HG03175 (cell line): Measurements from ENCODE around the gene EFHC2.
"Not testable (repeated sequence)": the region's sequence is repeated elsewhere in the genome, so short reads cannot be mapped to it uniquely, and the experiment has no call there.

Source experiments
- ATAC-seq: cut with Tn5 transposase; IDR thresholded peaks from one replicate; pipeline ENCODE4 v1.9.1; 2021; ENCODE audit warnings: mild to moderate bottlenecking, moderate library complexity; ENCODE audit not compliant: unreplicated experiment

The EFHC2 gene

DNA sequence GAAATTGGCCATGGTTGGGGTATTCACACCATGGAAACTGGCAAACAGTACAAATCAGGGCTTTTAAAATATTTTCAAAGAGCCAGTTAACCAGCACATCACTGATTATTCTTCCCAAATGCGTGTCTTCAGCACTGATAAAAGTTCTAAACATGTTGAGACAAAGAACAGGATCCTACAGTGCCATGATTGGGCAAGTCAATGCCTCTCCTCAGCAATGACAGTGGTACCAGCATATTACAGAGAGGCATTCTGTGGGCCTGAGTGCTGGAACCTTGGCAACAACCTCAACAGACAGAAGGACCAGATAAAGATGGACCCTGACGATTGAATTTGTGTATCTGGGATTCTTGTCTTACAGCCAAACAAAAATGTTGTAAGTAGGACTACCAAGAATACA is 108.9 kb downstream of the EFHC2 start:
- no peak for ATAC-seq

DNA sequence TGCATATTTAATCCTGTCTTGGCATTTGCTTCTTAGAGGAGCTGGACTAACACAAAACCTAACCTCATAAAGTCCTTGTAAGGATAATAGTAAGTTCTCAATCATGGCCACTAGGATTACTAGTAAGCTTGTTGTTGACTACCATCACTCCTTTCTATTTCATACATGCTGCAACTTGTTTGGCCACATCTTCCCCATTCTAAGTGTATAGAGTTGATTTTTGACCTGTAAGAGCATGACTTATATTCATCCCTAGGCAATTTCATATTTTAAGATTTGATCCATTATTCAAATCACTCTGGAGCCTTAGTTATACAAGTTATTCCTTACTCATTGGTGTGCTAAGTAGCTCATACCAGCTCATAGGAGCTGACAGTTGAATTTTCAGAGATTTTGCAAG is 109.4 kb downstream of the EFHC2 start:
- no peak for ATAC-seq

GRCh38 chrX:44232081-44232480 is 111.4 kb downstream of the EFHC2 start:
- ATAC-seq: no peak

- peak; percentile 72 for ATAC-seq
Observed at GRCh38 chrX:44228621-44229020, 114.9 kb downstream of the EFHC2 start.

DNA sequence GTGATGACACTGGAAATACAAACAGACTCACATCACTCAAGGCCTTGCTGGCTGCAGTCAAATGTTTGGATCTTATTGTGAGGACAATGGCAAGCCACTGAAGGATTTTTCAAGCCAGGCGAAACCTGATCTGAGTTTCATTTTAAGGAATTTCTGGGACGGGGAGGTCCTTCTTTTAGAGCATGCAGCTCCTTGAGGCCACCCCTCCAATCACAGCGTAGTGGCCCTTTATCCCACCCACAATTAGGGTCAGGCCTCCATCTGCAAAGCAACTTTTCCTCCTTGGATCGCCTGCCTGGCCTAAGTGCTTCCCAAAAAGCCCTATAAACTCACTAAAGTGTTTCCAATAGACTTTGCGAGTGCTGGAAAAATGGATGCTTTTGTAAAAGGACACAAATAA is 115.5 kb downstream of the EFHC2 start:
- no peak for ATAC-seq

DNA sequence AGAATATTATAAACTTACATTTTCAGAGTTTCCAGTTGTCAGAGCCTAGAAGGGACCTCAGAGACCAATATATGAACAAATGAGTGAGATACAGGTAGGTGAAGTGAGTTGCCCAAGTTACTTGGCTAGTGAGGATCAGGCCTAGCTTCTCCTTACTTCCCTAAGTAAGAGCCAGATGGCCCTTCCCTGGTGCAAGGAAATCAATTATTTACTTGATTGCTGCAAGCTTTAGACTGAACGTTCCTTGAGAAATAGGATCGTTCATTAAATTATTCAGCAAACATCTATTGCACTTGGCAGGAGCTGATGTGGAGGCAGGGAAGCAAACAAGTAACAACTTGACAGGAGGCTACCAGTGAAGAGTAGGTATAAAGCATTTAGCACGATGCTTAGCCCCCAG is 117.8 kb downstream of the EFHC2 start:
- ATAC-seq: no peak

DNA sequence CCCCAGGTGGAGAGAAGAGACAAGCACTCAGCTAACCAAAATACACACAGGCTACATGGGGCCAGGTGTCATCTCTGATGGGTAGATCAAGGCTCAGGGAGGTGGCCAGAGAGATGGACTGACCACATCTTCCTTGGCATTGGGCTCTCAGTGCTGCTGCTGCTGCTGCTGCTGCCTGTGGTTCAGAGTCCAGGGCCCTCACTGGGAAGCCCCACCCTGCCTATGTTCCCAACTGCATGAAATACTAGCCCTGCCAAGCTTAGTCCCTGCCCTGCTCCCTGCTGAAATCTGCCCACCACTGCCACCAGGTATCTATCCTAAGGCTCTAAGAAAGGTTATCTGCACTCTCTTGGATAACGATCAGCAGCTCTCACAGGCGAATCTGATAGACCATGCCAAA is 118.7 kb downstream of the EFHC2 start:
- ATAC-seq: no peak

DNA sequence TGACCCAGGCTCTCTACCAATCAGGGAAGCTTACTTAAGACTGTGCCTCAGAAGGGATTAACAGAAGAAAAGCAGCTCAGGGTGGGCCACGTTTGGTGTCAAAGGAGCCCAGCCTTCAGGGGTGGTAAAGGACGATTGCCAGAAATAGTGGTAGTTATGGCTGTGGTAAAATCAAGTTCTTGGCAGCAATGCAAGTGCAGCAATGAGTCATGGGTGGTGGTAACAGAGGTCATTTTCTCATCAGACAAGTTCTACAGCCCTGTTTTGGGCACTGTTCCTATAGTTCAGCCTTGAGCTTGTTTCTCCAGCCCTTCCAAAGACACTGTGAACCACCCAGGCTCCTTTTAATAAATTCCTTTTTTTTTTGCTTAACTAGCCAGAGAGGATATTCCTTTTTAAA is 120.3 kb downstream of the EFHC2 start:
- no peak for ATAC-seq

GRCh38 chrX:44218465-44218864 is 125.0 kb downstream of the EFHC2 start:
- ATAC-seq: no peak

DNA sequence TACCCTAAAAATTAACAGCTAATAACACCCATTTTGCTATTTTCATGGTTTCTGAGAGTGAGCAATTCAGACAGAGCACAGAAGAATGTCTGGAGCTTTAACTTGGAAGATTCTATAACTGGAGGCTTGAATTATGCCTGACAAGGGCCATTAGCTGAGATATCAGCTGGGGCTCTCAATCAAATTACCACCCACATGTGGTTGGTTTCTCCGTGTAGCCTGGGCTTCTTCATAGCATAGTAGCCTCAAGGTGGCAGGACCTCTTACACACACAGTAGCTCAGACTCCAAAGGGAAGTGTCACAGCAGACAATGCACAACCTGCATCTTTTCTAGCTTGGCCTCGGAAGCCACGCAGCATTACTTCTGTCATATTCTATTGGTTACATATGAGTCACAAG is 127.3 kb downstream of the EFHC2 start:
- no peak for ATAC-seq

GRCh38 chrX:44203791-44204190 is 139.7 kb downstream of the EFHC2 start:
- ATAC-seq: no peak

DNA sequence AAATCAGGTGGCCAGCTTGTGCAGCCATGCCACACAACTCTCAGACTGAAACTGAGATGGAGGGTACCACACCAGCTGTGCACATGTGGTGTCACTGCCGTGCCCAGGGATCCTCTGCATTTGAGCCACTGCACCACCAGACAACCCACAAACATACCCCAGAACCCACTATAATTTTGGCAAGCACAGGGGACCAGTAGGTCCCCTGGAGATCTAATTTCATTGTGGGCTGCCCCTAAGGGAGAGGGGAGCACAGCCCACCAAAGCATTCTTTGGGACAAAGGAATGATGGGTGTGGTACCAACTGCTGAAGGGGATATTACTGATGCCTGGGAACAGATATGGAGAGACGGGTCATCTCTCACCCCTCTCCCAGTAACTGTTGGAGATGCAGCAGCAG is 140.9 kb downstream of the EFHC2 start:
- no peak for ATAC-seq

DNA sequence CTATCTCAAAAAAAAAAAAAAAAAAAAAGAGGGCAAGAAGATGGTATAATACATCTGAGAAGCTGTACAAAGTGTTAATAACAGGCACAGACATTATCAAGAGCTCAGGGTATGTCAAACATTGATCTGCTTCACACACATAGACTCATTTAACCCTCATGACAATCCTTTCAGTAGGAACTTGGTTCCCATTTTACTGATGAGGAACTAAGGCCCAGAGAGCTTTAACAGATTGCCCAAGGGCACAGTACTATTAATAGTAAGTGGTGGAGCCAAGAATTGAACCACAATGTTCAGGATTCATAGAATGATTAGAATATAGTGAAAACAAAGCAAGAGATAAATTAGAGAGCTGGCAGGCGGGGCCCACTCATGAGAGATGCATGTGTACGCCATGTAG is 154.4 kb downstream of the EFHC2 start:
- ATAC-seq: no peak

DNA sequence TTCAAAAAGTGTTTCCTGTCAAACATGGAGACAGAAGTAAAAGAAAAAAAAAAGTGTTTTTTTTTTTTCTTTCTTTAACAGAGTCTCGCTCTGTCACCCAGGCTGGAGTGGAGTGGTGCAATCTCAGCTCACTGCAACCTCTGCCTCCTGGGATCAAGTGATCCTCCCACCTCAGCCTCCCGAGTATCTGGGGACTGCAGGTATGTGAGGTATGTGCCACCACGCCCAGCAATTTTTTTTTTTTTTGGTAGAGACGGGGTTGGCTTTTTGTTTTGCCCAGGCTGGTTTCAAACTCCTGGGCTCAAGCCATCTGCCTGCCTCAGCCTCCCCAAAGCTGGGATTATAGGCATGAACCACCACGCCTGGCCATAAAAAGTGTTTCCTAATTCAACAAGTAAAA is 155.6 kb downstream of the EFHC2 start:
- ATAC-seq: not testable (repeated sequence)

- no peak for ATAC-seq
Observed at GRCh38 chrX:44183329-44183728, 160.1 kb downstream of the EFHC2 start.

- no peak for ATAC-seq
Observed at GRCh38 chrX:44178274-44179053, 165.0 kb downstream of the EFHC2 start.

GRCh38 chrX:44175455-44175854 is 168.0 kb downstream of the EFHC2 start:
- no peak for ATAC-seq

DNA sequence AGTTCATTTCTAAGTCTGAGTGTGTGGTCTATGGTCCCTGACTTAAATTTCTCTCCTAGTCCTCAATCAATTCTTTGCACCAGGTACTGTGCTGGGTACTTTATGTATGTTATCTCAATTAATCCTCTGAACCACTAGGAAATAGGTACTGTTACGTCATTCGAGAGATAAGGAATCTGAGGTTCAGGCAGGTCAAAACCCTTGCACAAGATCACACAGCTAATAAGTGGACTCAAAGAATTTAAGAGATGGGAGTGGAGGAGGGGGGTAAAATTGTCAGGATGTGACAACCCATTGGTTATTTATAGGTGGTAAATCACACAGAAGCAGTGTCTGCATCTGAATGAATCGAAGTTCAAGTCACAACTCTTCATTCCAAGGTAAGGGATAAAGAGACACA is 169.4 kb downstream of the EFHC2 start:
- ATAC-seq: no peak

DNA sequence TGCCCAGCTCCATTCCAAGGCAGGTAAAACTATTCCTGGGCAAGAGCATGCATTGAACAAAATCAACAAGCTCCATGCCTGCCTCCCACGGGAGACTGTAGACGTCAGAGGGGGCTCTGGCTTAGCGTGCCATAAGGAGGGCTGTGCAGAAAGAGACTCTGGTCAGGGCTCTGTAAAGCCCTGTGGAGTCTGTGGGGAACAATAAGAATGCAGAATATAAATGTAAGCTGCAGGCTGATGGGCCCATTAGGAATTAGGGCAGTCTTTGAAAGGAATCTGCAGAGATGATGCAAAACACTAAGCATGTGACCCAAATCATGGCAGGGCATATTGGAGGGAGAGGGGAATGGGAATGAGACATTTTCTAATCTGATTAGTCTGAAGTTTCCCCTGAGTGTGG is 170.3 kb downstream of the EFHC2 start:
- ATAC-seq: no peak

DNA sequence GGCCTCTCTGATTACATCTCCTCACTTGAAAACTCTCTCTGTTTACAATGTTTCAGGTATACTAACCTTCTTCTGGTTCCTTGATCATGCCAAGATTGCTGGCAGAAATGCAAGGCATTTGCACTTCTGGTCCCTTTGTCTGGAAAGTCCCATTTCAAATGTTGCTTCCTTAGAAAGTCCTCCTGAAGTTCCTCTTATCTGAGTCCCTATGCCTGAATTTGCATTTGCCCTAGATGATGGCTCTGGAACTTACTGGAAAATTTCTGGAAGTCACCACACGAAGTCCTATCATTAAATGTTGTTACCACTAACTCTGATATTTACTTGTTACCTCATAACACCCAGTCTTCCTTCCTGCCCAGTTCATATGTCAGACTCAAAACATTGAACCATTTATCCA is 176.4 kb downstream of the EFHC2 start:
- ATAC-seq: no peak

DNA sequence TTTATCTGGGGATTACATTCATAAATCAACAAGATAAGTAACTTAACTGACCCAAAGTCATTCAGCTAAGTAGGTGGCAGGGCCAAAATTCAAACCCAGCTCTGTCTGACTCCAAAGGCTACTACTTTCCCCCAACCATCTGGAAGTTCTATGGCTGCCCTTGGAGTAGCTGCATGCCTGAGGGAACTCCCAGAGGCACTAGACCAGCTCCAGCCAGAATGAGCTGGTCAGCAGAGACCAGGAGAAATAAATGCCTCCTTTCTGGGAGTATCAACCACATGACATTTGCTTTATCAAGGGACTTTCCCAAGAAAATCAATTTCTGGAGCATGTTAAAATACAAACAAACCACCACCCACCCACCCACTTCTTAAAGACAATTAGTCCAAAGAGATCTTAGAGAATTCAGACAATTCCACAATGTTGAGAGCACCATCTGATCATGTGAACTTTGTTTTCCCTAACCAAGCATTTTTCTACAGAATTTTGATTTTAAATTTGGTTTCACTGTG is 180.5 kb downstream of the EFHC2 start:
- no peak for ATAC-seq

- ATAC-seq: no peak
Observed at GRCh38 chrX:44157858-44158257, 185.6 kb downstream of the EFHC2 start.

DNA sequence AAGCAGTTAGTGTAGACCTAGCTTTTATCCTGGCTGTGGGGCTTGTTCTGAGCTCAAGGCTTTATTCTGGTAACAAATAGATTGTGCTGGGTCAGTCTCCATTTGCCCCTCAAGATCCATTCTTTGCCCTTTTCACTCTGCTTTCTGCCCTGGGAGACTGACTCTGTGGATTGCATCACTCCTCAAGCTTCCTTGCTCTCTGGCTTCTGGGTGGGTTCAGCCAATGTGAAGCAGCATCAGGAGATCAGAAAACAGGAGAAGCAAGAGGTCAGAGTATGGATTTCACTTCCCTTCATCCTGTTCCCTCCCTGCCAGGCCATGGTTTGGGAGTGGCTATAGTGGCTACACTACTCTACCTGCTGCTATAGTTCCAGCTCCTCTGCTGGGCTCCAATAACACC is 186.2 kb downstream of the EFHC2 start:
- no peak for ATAC-seq
